CD8-positive, alpha-beta memory T cell (primary cell): ENCODE results near the gene SDC3. TPM values are rescaled to one million over a fixed set of nuclear protein-coding genes. Genes with fewer than 3 reads are reported as not detected.

Experiments used
- CTCF ChIA-PET: fragments of 350-600 bp; sonication (Branson Sonifier 250); formaldehyde crosslinking; loops from one replicate; lab custom pipeline; 2021; ENCODE audit warnings: antibody characterized with exemption; lab: Charles Lee
- POLR2A ChIA-PET: fragments of 350-600 bp; sonication (Branson Sonifier 250); formaldehyde crosslinking; loops from one replicate; lab custom pipeline; 2021; ENCODE audit warnings: antibody characterized with exemption; lab: Charles Lee
- DNase-seq, 5 donors: peaks; one replicate each; pipeline versions ENCODE4 v3.0.0 to v3.0.0-alpha.2; 2020 to 2022; ENCODE audit warnings: mixed read lengths in 1 of 5
- H3K27ac ChIP-seq: one replicate; pipeline ENCODE4 v1.7.0; 2013; ENCODE audit warnings: low read depth, mild to moderate bottlenecking, low read length, moderate library complexity
- H3K27me3 ChIP-seq: 2 replicates; pipeline ENCODE4 v1.7.0; 2013; ENCODE audit warnings: low read length, mild to moderate bottlenecking; ENCODE audit not compliant: insufficient read depth, poor library complexity, severe bottlenecking
- H3K36me3 ChIP-seq: 2 replicates; pipeline ENCODE4 v1.7.0; 2013; ENCODE audit warnings: mild to moderate bottlenecking, low read length, moderate library complexity; ENCODE audit not compliant: insufficient read depth
- H3K4me1 ChIP-seq: 2 replicates; pipeline ENCODE4 v1.7.0; 2013; ENCODE audit warnings: mild to moderate bottlenecking, low read length, moderate library complexity; ENCODE audit not compliant: insufficient read depth
- H3K4me3 ChIP-seq: 2 replicates; pipeline ENCODE4 v1.7.0; 2013; ENCODE audit warnings: mild to moderate bottlenecking, low read length
- H3K9me3 ChIP-seq: 2 replicates; pipeline ENCODE4 v1.7.0; 2013; ENCODE audit warnings: mild to moderate bottlenecking, low read length
- H3K27ac Mint-ChIP-seq, 8 donors: one replicate each; pipeline ENCODE4 v1.8.0; 2020 to 2021; ENCODE audit warnings: mixed read lengths in 8 of 8, mild to moderate bottlenecking in 6 of 8, inconsistent platforms in 3 of 8, moderate library complexity in 3 of 8
- H3K27me3 Mint-ChIP-seq, 2 donors: one replicate each; pipeline ENCODE4 v1.8.0; 2020 to 2021; ENCODE audit warnings: mixed read lengths in 2 of 2, mild to moderate bottlenecking in 1 of 2, moderate library complexity in 1 of 2
- H3K36me3 Mint-ChIP-seq, 3 donors: one replicate each; pipeline ENCODE4 v1.8.0; 2020 to 2021; ENCODE audit warnings: mixed read lengths in 3 of 3, inconsistent platforms in 1 of 3, mild to moderate bottlenecking in 1 of 3
- H3K4me1 Mint-ChIP-seq, 3 donors: one replicate each; pipeline ENCODE4 v1.8.0; 2020 to 2021; ENCODE audit warnings: mixed read lengths in 3 of 3, inconsistent platforms in 1 of 3, mild to moderate bottlenecking in 1 of 3
- H3K4me3 Mint-ChIP-seq, 7 donors: one replicate each; pipeline ENCODE4 v1.8.0; 2020 to 2021; ENCODE audit warnings: mixed read lengths in 7 of 7, mild to moderate bottlenecking in 6 of 7, moderate library complexity in 4 of 7, inconsistent platforms in 2 of 7
- H3K9me3 Mint-ChIP-seq, 5 donors: one replicate each; pipeline ENCODE4 v1.8.0; 2020 to 2022; ENCODE audit warnings: mixed read lengths in 5 of 5, mild to moderate bottlenecking in 3 of 5, moderate library complexity in 2 of 5, inconsistent platforms in 1 of 5
- polyA plus RNA-seq: library from polyadenylated mRNA; unstranded; fragments of 300-500 nt; fragmentation: Illumina TruSeq; gene quantifications from one replicate; pipeline ENCODE4 v1.2.3, GENCODE V29; 2021
- total RNA-seq, 2 experiments: library from RNA; stranded (reverse); gene quantifications; one replicate each; pipeline ENCODE4 v1.2.3, GENCODE V29; 2021

The SDC3 gene
- total and polyA plus RNA-seq, 3 experiments from 2014 or later = 0.44 TPM; not detected in 1

DNA sequence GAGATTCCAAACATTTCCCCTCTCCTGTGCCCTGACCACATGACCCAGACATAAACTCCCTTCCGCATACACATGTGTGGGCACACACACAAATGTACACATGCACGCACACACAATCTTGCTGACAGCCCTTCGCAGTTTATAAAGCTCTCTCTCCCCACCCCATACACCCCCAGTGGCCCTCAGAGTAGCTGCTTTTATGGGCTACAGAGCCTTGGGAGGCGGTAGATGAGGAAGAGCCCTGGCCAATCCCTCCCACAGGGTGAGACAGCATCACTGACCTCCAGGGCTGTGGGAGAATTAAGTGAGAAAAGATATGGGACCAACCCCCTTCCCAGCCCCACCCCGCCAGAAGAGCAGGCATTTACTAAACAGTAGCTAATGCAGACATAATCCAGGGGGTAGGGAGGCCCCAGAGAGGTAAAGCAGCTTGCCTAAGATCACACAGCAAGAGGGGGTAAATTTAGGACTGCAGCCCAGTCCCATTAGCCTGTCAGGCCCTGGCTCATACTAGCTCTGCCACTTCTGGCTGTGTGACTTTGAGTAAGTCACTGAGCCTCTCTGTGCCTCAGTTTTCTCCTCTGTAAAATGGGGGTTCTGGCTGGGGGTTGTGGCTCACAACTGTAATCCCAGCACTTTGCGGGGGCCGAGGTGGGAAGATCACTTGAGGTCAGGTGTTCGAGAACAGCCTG, 5.1 kb downstream of the SDC3 start:
- peaks cover 6 to 11% (median 8%) of the 10 kb centered on the region in 3 donors for H3K4me1 Mint-ChIP-seq

GRCh38 chr1:30902593-30903290, 5.8 kb downstream of the SDC3 start:
- peak overlapping the region in 1 of 8 donors; percentile 54 for H3K27ac Mint-ChIP-seq
- CTCF ChIA-PET = no interaction called here

More for the DNA sequence above, 5.1 kb downstream of the SDC3 start:
- Histone ChIP-seq H3K27ac (no peak overlapping the region), H3K4me3 (no peak overlapping the region), H3K27me3 (peaks cover 15% of the 10 kb centered on the region), H3K4me1 (peaks cover 8% of the 10 kb centered on the region), H3K36me3 (no peaks in the 10 kb centered on the region), H3K9me3 (no peaks in the 10 kb centered on the region)
- Mint-ChIP-seq H3K27ac (no peak overlapping the region), H3K36me3 (no peaks in the 10 kb centered on the region), H3K4me3 (no peak overlapping the region), H3K27me3 (peaks cover 20 to 36% of the 10 kb centered on the region in 2 donors), H3K9me3 (no peaks in the 10 kb centered on the region)
- no peak for DNase-seq
- CTCF ChIA-PET = no interaction called here
- POLR2A ChIA-PET = no interaction called here

GRCh38 chr1:30901798-30902581, 6.6 kb downstream of the SDC3 start:
- peaks cover 12 to 32% of the 10 kb centered on the region in 2 donors for H3K27me3 Mint-ChIP-seq
- H3K4me3 ChIP-seq = no peak overlapping the region
- H3K36me3 ChIP-seq = no peaks in the 10 kb centered on the region
- H3K9me3 ChIP-seq = no peaks in the 10 kb centered on the region
- DNase-seq = no peak
- H3K4me1 Mint-ChIP-seq = peaks cover 0 to 5% (median 0%) of the 10 kb centered on the region in 3 donors
- no peak overlapping the region for H3K27ac ChIP-seq
- no peaks in the 10 kb centered on the region for H3K36me3 Mint-ChIP-seq
- POLR2A ChIA-PET = no interaction called here
- CTCF ChIA-PET = no interaction called here
- H3K9me3 Mint-ChIP-seq = no peaks in the 10 kb centered on the region
- peak overlapping the region in 1 of 8 donors; percentile 33 for H3K27ac Mint-ChIP-seq
- no peak overlapping the region for H3K4me3 Mint-ChIP-seq
- H3K4me1 ChIP-seq = no peaks in the 10 kb centered on the region
- H3K27me3 ChIP-seq = peaks cover 5% of the 10 kb centered on the region

More at GRCh38 chr1:30902593-30903290, 5.8 kb downstream of the SDC3 start:
- Histone ChIP-seq H3K9me3 (no peaks in the 10 kb centered on the region), H3K4me1 (peaks cover 5% of the 10 kb centered on the region), H3K4me3 (no peak overlapping the region), H3K27ac (no peak overlapping the region), H3K27me3 (peaks cover 12% of the 10 kb centered on the region), H3K36me3 (no peaks in the 10 kb centered on the region)
- peaks cover 19 to 37% of the 10 kb centered on the region in 2 donors for H3K27me3 Mint-ChIP-seq
- DNase-seq = no peak
- H3K4me1 Mint-ChIP-seq = peaks cover 6 to 11% (median 6%) of the 10 kb centered on the region in 3 donors
- H3K4me3 Mint-ChIP-seq = no peak overlapping the region
- H3K36me3 Mint-ChIP-seq = no peaks in the 10 kb centered on the region
- POLR2A ChIA-PET = interaction anchor here (0.5 kb wide), 1 partner anchor 14 kb away, joined by 3 read pairs; no protein-coding TSS in a partner anchor
- no peaks in the 10 kb centered on the region for H3K9me3 Mint-ChIP-seq

- Histone ChIP-seq H3K9me3 (no peaks in the 10 kb centered on the region), H3K4me1 (no peaks in the 10 kb centered on the region), H3K27me3 (no peaks in the 10 kb centered on the region), H3K36me3 (no peaks in the 10 kb centered on the region), H3K4me3 (no peak overlapping the region), H3K27ac (no peak overlapping the region)
- no peak for DNase-seq
- ChIA-PET CTCF (no interaction called here), POLR2A (no interaction called here)
- Mint-ChIP-seq H3K4me1 (peaks cover 0 to 5% (median 0%) of the 10 kb centered on the region in 3 donors), H3K36me3 (no peaks in the 10 kb centered on the region), H3K4me3 (no peak overlapping the region), H3K27me3 (peaks cover 14 to 26% of the 10 kb centered on the region in 2 donors), H3K27ac (peak overlapping the region in 1 of 8 donors; percentile 9), H3K9me3 (no peaks in the 10 kb centered on the region)
Observed at GRCh38 chr1:30900931-30901560, 7.5 kb downstream of the SDC3 start.

GRCh38 chr1:30900486-30900885, 8.1 kb downstream of the SDC3 start:
- Histone ChIP-seq H3K4me3 (no peak overlapping the region), H3K4me1 (no peaks in the 10 kb centered on the region), H3K27ac (no peak overlapping the region), H3K36me3 (no peaks in the 10 kb centered on the region), H3K27me3 (no peaks in the 10 kb centered on the region), H3K9me3 (no peaks in the 10 kb centered on the region)
- Mint-ChIP-seq H3K4me1 (peaks cover 0 to under 1% (median 0%) of the 10 kb centered on the region in 3 donors), H3K36me3 (no peaks in the 10 kb centered on the region), H3K4me3 (no peak overlapping the region), H3K9me3 (no peaks in the 10 kb centered on the region), H3K27me3 (peaks cover 14 to 20% of the 10 kb centered on the region in 2 donors), H3K27ac (no peak overlapping the region)
- DNase-seq = no peak
- POLR2A ChIA-PET = no interaction called here
- CTCF ChIA-PET = no interaction called here

GRCh38 chr1:30899577-30900389, 8.8 kb downstream of the SDC3 start:
- Mint-ChIP-seq H3K4me1 (no peaks in the 10 kb centered on the region), H3K36me3 (no peaks in the 10 kb centered on the region), H3K27me3 (peaks cover 14 to 25% of the 10 kb centered on the region in 2 donors), H3K4me3 (no peak overlapping the region), H3K9me3 (no peaks in the 10 kb centered on the region), H3K27ac (no peak overlapping the region)
- H3K27ac ChIP-seq = no peak overlapping the region
- H3K9me3 ChIP-seq = no peaks in the 10 kb centered on the region
- H3K27me3 ChIP-seq = no peaks in the 10 kb centered on the region
- H3K4me3 ChIP-seq = no peak overlapping the region
- CTCF ChIA-PET = no interaction called here
- no peaks in the 10 kb centered on the region for H3K36me3 ChIP-seq
- POLR2A ChIA-PET = no interaction called here
- no peak for DNase-seq
- H3K4me1 ChIP-seq = no peaks in the 10 kb centered on the region

- no peaks in the 10 kb centered on the region for H3K9me3 Mint-ChIP-seq
- ChIA-PET CTCF (no interaction called here), POLR2A (no interaction called here)
- no peaks in the 10 kb centered on the region for H3K9me3 ChIP-seq
- no peak for DNase-seq
- no peaks in the 10 kb centered on the region for H3K4me1 Mint-ChIP-seq
- no peak overlapping the region for H3K4me3 Mint-ChIP-seq
- peak overlapping the region in 1 of 8 donors; percentile 43 for H3K27ac Mint-ChIP-seq
- H3K27me3 ChIP-seq = no peaks in the 10 kb centered on the region
- H3K36me3 ChIP-seq = no peaks in the 10 kb centered on the region
- peaks cover 12 to 26% of the 10 kb centered on the region in 2 donors for H3K27me3 Mint-ChIP-seq
- H3K27ac ChIP-seq = no peak overlapping the region
- no peak overlapping the region for H3K4me3 ChIP-seq
- H3K36me3 Mint-ChIP-seq = no peaks in the 10 kb centered on the region
- no peaks in the 10 kb centered on the region for H3K4me1 ChIP-seq
Observed at GRCh38 chr1:30898031-30898815, 10.3 kb downstream of the SDC3 start.
